HG03039 (cell line): ENCODE results near the gene NAV2.

Experiments
- ATAC-seq: cut with Tn5 transposase; IDR thresholded peaks from one replicate; pipeline ENCODE4 v1.9.1; 2021; ENCODE audit warnings: mild to moderate bottlenecking, moderate library complexity; ENCODE audit not compliant: unreplicated experiment

The NAV2 gene

DNA sequence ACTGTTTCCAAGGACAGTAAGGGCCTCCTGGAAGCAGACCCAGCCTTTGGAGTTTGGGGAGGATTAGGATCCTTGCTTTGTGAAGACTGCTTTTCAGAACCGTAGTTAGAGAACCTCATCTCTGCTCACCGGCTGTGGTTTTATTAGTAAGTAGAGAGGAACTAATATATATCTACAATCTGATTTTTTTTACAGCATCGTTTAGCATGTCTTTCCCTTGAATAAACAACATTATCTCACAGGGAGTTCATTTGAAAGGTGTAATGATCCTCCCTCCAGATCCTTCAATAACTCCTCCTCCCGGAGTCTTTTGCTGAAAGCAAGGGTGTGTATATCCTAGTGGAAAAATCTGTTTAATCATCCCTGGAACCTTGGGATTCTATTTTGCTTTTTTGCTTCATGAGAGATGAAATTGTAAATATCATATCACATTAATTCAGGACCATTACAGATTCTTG is 314.9 kb downstream of the NAV2 start:
- no peak for ATAC-seq

- ATAC-seq, result no peak
Measured at GRCh38 chr11:20029193-20029592, 316.6 kb downstream of the NAV2 start.

DNA sequence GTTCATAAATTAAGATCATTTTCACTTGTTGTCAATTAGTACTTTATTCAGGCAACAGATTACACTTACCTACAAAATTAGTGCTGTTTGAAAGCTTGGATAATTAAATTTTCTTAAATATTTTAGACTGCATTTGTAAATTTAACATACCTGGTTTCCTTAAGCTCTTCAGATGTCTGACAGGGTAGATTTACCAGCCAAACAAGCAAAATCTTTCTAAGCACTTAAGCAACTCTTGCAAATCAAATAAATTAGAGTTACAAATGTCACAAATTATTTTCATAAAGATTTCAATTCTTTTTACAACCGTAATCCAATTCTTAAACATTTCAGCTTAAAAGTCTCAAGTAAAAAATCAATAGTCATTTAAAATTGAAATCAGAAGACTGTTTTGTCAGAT is 317.8 kb downstream of the NAV2 start:
- no peak for ATAC-seq

- no peak for ATAC-seq
Measured at GRCh38 chr11:20031155-20032001, 318.7 kb downstream of the NAV2 start.

DNA sequence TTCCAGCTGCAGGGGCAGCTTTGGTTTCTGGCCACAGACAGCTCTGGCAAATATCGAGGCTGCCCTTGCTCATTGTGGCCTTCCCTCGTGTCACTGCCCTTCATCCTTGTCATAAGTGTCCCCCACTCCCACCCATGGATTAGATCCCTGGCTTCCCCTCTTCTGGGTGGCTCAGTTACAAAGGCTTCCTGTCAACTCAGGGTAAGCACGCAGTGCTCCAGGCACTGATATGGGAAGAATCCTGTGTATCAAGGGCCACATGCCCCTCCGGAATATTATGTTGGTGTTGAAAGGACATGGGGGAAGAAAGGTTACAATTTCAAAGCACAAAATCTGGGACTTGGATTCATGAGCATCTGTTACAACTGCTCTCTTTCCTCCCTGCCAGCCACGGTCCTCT is 319.5 kb downstream of the NAV2 start:
- no peak for ATAC-seq

DNA sequence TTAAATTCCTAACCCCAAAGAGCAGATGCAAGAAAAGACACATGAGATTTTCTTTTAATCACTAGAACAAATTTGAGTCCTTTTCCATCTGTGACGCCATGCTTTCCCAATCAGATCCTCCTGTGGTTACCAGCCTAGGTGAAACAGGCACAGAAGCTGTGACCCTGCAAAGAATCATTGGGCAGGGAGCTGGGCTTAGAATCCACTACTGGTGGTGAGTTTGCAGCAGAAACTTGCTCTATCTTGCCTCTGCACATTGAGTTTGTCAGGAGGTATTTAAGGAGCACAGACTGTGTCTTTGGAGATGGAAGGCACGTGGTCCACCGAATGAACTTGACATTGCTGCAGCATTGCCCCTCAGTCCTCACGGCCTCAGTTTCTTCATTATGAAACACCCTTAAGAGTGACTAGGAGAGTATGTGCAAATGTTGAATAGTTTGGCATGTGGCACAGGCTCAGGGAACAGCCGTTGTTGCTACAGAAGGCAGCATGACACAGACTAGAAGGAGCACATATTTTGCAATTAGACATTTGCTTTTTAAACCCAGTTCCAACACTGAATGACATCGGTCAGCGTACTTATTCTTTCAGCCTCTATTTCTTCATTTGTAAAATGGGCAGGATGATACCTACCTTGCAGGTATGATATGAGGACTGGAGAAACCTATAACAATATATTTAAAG is 320.1 kb downstream of the NAV2 start:
- no peak for ATAC-seq

GRCh38 chr11:20033806-20034205 is 321.2 kb downstream of the NAV2 start:
- no peak for ATAC-seq

DNA sequence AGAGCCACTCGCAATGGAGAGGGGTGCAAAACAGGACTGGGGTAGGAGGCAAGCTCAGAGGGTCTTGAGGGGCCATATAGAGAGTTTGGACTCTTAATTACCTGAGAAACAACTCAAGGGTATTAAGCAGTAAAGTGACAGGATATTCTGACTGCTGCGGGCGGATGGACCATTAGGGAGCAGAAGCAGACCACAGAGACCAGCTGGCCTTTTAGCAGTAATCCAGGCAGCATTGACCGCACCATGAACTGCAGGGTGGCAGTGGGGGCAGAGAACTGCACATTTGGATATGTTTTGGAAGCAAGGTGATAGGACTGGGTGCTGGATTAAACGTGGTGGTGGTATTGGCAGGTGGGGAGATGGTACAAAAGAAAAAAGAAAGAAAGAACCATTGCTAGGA is 322.3 kb downstream of the NAV2 start:
- ATAC-seq, result no peak

GRCh38 chr11:20035375-20035700 is 322.7 kb downstream of the NAV2 start:
- no peak for ATAC-seq

DNA sequence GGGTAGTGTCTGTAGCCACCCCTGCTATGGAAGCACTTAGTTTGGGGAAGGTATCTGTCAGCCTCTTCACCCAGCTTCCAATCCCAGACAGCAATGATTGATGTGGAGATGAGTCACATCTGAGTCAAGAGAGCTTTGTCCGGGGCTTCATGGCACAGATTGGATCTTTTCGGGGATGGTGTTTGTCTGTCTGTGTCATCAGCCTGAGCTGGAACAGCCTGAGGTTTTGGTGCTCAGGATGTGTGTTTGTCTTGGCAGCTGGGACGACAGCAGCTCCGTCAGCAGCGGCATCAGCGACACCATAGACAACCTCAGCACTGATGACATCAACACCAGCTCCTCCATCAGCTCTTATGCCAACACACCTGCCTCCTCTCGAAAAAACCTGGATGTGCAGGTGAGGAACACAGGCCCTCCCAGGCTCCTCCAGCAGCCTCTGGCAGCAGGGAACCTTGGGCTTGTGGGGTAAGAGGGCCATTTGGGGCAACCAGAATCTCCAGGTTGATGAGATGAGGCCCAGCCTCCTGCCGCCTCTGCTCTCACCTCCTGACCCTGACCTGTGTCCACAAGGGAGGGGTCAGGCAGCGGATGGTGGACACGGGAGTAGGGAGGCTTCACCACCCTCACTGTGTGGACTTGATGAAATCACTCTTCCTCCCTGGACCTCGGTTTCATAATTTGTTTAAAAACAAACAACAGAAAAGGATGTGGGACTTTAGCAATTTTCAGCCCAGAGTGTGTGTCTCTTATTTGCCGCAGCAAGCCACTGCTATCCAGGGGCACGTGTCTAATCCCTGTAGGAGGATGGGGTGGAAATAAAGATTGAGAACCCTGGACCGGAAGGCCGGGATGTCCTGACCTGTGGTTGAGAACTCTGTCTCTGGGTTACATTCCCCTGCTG is 323.3 kb downstream of the NAV2 start:
- no peak for ATAC-seq

- peak; percentile 5 for ATAC-seq
Measured at GRCh38 chr11:20036626-20037335, 324.1 kb downstream of the NAV2 start.

DNA sequence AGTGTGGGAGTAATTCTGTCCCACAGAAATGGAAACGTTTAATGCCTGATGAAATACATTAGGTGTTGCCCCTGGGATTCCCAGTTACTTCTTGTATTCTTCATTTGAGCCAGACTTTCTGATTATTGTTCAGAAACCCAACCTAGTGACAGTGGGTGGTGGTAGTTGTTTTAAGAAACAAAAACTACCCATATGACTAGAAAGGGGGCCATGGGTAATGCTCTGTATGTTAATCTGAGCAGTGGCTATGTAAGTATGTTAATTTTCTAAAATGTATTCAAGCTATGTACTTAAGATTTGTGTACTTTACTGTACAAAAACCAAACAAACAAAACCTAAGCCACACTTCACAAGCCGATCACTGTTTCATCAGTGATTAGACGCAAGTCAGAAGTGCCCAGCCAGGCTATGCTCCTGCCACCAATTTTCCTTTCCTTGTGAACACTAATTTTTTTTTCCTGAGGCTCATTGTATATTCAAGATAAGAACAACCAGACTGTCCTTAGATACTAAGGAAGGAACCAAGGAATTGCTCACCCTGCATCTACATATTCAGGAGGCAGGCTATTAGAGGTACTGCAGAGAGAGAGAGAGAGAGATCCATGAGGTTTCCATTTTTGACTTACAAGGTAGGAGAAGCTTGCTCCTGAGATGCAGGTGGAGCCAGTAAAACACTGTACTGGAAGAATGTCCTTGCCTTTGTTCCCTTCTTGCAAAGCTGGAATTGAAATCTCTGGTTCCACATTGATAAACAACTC is 324.9 kb downstream of the NAV2 start:
- peak; percentile 74 for ATAC-seq

GRCh38 chr11:20038412-20038811 is 325.8 kb downstream of the NAV2 start:
- no peak for ATAC-seq

DNA sequence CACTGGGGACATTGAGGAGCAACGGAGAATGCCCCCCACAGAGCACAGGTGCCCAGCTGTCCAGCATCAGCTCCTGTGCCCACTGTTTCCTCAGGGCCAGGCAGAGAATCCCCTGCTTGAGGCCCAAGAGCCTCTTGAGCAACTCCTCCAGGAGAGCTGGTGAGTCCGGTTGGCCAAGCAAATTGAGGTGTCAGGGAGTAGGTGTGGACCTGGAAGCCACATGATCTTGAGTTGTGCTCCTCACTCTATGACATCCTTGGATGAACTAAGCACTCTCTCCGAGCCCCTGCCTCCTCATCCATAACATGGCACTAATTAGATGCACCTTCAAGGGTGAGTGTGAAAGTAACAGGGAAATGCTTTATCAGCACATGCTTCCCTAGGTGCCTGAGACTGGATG is 326.3 kb downstream of the NAV2 start:
- ATAC-seq, result no peak

GRCh38 chr11:20041499-20041898 is 328.9 kb downstream of the NAV2 start:
- ATAC-seq, result no peak

DNA sequence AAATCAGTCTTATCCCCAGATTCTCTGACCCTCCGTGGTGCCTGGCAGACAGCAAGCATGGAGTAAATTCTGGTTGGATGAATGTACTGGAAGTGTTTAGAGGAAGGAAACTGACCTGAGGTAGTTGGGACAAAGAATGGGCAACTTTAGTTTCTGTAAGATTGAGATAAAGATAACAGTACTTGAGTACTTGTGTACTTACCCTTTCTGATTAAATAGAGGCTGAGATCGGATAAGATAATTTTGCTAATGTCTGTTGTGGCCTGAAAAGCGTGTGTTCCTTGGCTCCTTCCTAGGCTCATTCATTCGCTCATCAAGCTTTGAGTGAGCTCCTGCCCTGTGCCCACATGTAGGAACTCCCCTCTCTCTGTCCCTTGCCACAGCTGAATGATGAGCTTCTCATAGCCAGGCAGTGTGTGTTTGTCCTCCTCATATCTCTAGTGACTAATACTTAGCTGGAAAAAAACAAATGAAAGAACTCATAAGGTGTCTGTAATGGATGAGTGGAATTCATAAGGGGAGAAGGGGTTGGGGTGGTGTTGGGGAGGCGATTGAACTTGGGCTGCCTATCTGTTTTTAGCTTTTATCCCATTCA is 329.5 kb downstream of the NAV2 start:
- no peak for ATAC-seq

- no peak for ATAC-seq
Measured at GRCh38 chr11:20042811-20043341, 330.2 kb downstream of the NAV2 start.

DNA sequence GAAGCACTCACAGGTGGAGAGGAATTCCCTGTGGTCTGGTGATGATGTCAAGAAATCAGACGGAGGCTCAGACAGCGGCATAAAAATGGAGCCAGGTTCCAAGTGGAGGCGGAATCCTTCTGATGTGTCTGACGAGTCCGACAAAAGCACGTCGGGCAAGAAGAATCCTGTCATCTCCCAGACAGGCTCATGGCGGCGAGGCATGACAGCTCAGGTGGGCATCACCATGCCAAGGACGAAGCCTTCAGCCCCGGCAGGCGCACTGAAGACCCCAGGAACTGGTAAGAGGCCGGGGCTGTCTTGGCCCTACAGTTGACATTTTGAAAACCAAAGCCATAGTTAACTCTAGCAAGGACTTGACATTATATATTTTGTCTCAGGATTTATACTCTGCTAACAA is 331.4 kb downstream of the NAV2 start:
- ATAC-seq, result no peak

DNA sequence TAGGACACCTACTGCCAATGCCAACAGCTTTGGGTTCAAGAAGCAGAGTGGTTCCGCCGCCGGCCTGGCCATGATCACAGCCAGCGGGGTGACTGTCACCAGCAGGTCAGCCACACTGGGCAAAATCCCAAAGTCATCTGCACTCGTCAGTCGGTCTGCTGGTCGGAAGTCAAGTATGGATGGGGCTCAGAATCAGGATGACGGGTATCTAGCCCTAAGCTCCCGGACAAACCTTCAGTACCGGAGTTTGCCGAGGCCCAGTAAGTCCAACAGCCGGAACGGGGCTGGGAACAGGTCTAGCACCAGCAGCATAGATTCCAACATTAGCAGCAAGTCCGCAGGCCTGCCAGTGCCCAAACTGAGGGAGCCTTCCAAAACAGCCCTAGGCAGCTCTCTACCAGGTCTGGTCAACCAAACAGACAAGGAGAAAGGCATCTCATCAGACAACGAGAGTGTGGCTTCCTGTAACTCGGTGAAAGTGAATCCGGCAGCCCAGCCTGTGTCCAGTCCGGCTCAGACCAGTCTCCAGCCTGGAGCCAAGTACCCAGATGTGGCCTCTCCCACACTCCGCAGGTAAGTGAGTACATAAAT is 332.6 kb downstream of the NAV2 start:
- ATAC-seq, result no peak
